ENCODE measurements around the gene GRB14. TPM values are rescaled to one million over a fixed set of nuclear protein-coding genes. Genes with fewer than 3 reads are reported as not detected.
"Not testable (repeated sequence)": the region's sequence is repeated elsewhere in the genome, so short reads cannot be mapped to it uniquely, and the experiment has no call there.

GRB14 gene
- total RNA-seq, 1 donor from 2014 or later: 11.1 TPM

DNA sequence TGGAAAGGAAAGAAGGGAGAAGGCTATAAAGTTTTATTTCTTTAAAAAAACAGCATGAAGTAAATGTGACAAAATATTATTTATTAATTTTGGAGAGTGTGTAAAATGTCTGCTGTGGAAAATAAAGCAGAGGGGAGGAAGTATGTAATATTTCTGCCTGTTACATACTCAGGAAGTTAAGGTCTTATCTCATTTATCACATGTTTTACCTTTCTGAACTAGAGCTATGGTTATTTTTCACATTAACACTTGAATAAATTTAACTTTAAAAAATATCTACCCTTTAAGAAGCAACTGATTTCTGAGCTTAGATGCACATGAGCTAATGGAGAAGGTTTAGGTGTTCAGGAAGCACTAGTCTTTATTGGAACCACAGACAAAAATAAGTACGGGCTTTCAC lies 148.3 kb downstream of the GRB14 start:
- DNase-seq (ENCODE audit: low read depth) (no peak), FAIRE-seq (no peak)
- TF ChIP-seq, protein P1, sequence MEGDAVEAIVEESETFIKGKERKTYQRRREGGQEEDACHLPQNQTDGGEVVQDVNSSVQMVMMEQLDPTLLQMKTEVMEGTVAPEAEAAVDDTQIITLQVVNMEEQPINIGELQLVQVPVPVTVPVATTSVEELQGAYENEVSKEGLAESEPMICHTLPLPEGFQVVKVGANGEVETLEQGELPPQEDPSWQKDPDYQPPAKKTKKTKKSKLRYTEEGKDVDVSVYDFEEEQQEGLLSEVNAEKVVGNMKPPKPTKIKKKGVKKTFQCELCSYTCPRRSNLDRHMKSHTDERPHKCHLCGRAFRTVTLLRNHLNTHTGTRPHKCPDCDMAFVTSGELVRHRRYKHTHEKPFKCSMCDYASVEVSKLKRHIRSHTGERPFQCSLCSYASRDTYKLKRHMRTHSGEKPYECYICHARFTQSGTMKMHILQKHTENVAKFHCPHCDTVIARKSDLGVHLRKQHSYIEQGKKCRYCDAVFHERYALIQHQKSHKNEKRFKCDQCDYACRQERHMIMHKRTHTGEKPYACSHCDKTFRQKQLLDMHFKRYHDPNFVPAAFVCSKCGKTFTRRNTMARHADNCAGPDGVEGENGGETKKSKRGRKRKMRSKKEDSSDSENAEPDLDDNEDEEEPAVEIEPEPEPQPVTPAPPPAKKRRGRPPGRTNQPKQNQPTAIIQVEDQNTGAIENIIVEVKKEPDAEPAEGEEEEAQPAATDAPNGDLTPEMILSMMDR (IDR thresholded peaks at IDR 0.05; ENCODE audit: insufficient read depth, low read depth, low read length): no peak
- no peak for TF ChIP-seq EZH2 (IDR thresholded peaks at IDR 0.05; ENCODE audit: insufficient read depth, low read length)
- Mint-ChIP-seq H3K9me3 (ENCODE audit: unreplicated experiment) (no peaks in the 10 kb centered on the region), H3K36me3 (ENCODE audit: low read depth, unreplicated experiment) (no peaks in the 10 kb centered on the region), H3K27me3 (ENCODE audit: low read depth, unreplicated experiment) (no peaks in the 10 kb centered on the region), H3K27ac (ENCODE audit: unreplicated experiment) (no peak overlapping the region), H3K4me3 (ENCODE audit: unreplicated experiment) (no peak overlapping the region), H3K4me1 (ENCODE audit: low read depth, unreplicated experiment) (no peaks in the 10 kb centered on the region)
- Histone ChIP-seq H2AFZ (ENCODE audit: low read depth, low read length) (no peak overlapping the region), H3K9ac (ENCODE audit: low read length) (no peak overlapping the region), H3K4me3 (ENCODE audit: insufficient read depth, low read depth, low read length) (no peak overlapping the region), H3K9me3 (ENCODE audit: insufficient read depth, low read depth, low read length) (no peaks in the 10 kb centered on the region), H3K36me3 (ENCODE audit: insufficient read depth, low read length) (no peaks in the 10 kb centered on the region), H3K27ac (ENCODE audit: low read depth, low read length) (no peak overlapping the region), H3K27me3 (ENCODE audit: insufficient read depth, low read length) (no peaks in the 10 kb centered on the region), H3K4me1 (ENCODE audit: insufficient read depth, low read length) (no peaks in the 10 kb centered on the region), H4K20me1 (ENCODE audit: insufficient read depth, low read length) (no peaks in the 10 kb centered on the region), H3K79me2 (ENCODE audit: insufficient read depth, low read length) (no peaks in the 10 kb centered on the region), H3K4me2 (ENCODE audit: low read length) (no peak overlapping the region)

DNA sequence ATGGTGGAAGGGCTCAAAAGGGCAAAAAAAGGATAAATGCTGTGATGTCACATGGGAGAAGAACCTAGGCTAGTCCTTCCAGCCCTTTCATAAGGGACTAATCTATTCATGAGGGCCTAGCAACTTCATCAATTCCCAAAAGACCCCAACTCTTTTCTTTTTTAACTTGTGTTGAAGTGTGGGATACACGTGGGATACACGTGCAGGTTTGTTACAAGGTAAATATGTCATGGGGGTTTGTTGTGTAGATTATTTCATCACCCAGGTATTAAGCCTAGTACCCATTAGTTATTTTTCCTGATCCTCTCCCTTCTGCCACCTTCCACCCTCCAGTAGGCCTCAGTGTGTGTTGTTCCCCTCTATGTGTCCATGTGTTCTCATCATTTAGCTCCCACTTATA lies 156.2 kb downstream of the GRB14 start:
- not testable (repeated sequence) for H3K36me3 Mint-ChIP-seq (ENCODE audit: low read depth, unreplicated experiment); H3K4me3 Mint-ChIP-seq (ENCODE audit: unreplicated experiment); H3K27ac ChIP-seq (ENCODE audit: low read depth, low read length); H3K4me3 ChIP-seq (ENCODE audit: insufficient read depth, low read depth, low read length); H3K9me3 ChIP-seq (ENCODE audit: insufficient read depth, low read depth, low read length); H3K36me3 ChIP-seq (ENCODE audit: insufficient read depth, low read length); H3K9me3 Mint-ChIP-seq (ENCODE audit: unreplicated experiment); H3K4me1 ChIP-seq (ENCODE audit: insufficient read depth, low read length); H3K4me1 Mint-ChIP-seq (ENCODE audit: low read depth, unreplicated experiment); H2AFZ ChIP-seq (ENCODE audit: low read depth, low read length); H3K27me3 ChIP-seq (ENCODE audit: insufficient read depth, low read length); H3K27ac Mint-ChIP-seq (ENCODE audit: unreplicated experiment); H3K27me3 Mint-ChIP-seq (ENCODE audit: low read depth, unreplicated experiment); H4K20me1 ChIP-seq (ENCODE audit: insufficient read depth, low read length); DNase-seq (ENCODE audit: low read depth); H3K9ac ChIP-seq (ENCODE audit: low read length); FAIRE-seq; H3K79me2 ChIP-seq (ENCODE audit: insufficient read depth, low read length); H3K4me2 ChIP-seq (ENCODE audit: low read length)

DNA sequence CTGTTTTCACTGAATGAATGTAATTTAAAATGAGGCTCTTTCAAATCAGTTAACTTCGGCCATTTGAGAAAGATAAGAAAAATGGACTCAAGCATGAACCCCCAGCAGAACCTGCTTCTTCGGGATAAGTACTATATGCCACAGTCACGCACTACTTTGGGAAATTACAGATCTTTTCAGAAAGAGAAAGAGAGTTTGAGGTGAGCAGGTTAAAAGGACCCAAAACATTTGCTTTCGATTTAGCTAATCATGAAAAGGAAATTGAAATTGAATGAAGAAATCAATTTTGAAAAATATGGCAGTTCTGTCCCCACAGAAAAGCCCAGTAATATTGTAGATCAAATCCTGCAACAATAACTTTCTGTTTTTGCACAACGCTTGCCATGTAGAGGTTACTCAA lies 156.9 kb downstream of the GRB14 start:
- H3K4me3 ChIP-seq (ENCODE audit: insufficient read depth, low read depth, low read length): no peak overlapping the region
- no peaks in the 10 kb centered on the region for H3K27me3 ChIP-seq (ENCODE audit: insufficient read depth, low read length)
- H4K20me1 ChIP-seq (ENCODE audit: insufficient read depth, low read length): no peaks in the 10 kb centered on the region
- H3K4me2 ChIP-seq (ENCODE audit: low read length): no peak overlapping the region
- FAIRE-seq: no peak
- no peak overlapping the region for H2AFZ ChIP-seq (ENCODE audit: low read depth, low read length)
- H3K4me1 ChIP-seq (ENCODE audit: insufficient read depth, low read length): no peaks in the 10 kb centered on the region
- no peaks in the 10 kb centered on the region for H3K36me3 Mint-ChIP-seq (ENCODE audit: low read depth, unreplicated experiment)
- no peak overlapping the region for H3K9ac ChIP-seq (ENCODE audit: low read length)
- no peaks in the 10 kb centered on the region for H3K79me2 ChIP-seq (ENCODE audit: insufficient read depth, low read length)
- peaks cover 1% of the 10 kb centered on the region for H3K9me3 Mint-ChIP-seq (ENCODE audit: unreplicated experiment)
- H3K27me3 Mint-ChIP-seq (ENCODE audit: low read depth, unreplicated experiment): no peaks in the 10 kb centered on the region
- H3K4me1 Mint-ChIP-seq (ENCODE audit: low read depth, unreplicated experiment): no peaks in the 10 kb centered on the region
- TF ChIP-seq, protein P1 (IDR thresholded peaks at IDR 0.05; ENCODE audit: insufficient read depth, low read depth, low read length): no peak
- TF ChIP-seq EZH2 (IDR thresholded peaks at IDR 0.05; ENCODE audit: insufficient read depth, low read length): no peak
- no peak overlapping the region for H3K27ac Mint-ChIP-seq (ENCODE audit: unreplicated experiment)
- no peak overlapping the region for H3K4me3 Mint-ChIP-seq (ENCODE audit: unreplicated experiment)
- no peak overlapping the region for H3K27ac ChIP-seq (ENCODE audit: low read depth, low read length)
- no peak for DNase-seq (ENCODE audit: low read depth)
- H3K9me3 ChIP-seq (ENCODE audit: insufficient read depth, low read depth, low read length): no peaks in the 10 kb centered on the region
- H3K36me3 ChIP-seq (ENCODE audit: insufficient read depth, low read length): no peaks in the 10 kb centered on the region
